ENCODE results near the gene BLOC1S4.

Gene BLOC1S4

DNA sequence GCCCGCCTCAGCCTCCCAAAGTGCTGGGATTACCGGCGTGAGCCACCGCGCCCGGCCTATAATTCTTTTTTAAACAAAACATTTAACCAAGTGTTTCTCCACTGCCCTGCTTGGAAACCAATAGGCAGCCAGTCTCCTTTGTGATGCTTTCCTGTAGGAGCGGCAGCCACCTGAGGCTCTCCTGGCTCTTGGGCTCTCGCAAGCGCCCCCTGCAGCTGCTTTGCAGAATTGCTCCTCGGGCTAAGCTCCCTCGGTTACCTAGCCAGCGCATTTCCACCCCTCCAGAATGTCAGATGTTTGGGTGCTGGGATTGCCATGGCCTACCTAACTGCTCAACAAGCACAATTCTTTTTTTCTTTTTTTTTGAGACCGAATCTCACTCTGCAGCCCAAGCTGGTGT lies 14.6 kb upstream of the BLOC1S4 start:
- Mint-ChIP-seq H3K27me3 (no peaks in the 10 kb centered on the region), H3K4me1 (peaks cover 75% of the 10 kb centered on the region), H3K27ac (no peak overlapping the region), H3K36me3 (peaks cover 22% of the 10 kb centered on the region), H3K4me3 (no peak overlapping the region), H3K9me3 (peaks cover 5% of the 10 kb centered on the region)

- Mint-ChIP-seq H3K27me3 (no peaks in the 10 kb centered on the region), H3K9me3 (peaks cover 5% of the 10 kb centered on the region), H3K27ac (peak overlapping the region; percentile 62), H3K4me3 (no peak overlapping the region), H3K36me3 (peaks cover 31% of the 10 kb centered on the region), H3K4me1 (peaks cover 77% of the 10 kb centered on the region)
Observed at GRCh38 chr4:6702761-6703160, 13.2 kb upstream of the BLOC1S4 start.

DNA sequence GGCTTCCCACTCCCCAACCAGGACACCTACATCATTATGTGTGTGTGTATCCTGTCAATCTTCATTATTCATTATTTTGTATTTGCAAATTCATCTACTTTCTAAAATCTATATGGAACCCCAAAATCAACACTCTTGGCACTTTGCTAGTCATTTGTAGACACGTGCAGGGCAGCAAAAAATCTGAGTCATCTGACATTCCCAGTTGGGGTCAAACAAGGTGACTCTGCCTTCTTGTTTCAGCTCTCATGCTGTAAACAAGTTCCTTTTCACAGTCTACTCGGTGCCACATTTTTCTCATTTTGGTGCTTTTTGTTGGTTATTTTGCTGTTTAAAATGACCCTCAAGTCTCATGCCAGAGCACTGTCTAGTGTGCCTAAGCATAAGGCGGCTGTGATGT lies 12.2 kb upstream of the BLOC1S4 start:
- Mint-ChIP-seq H3K27me3 (no peaks in the 10 kb centered on the region), H3K9me3 (peaks cover 5% of the 10 kb centered on the region), H3K4me3 (peak overlapping the region; percentile 60), H3K36me3 (peaks cover 37% of the 10 kb centered on the region), H3K27ac (peak overlapping the region; percentile 84), H3K4me1 (peaks cover 80% of the 10 kb centered on the region)

DNA sequence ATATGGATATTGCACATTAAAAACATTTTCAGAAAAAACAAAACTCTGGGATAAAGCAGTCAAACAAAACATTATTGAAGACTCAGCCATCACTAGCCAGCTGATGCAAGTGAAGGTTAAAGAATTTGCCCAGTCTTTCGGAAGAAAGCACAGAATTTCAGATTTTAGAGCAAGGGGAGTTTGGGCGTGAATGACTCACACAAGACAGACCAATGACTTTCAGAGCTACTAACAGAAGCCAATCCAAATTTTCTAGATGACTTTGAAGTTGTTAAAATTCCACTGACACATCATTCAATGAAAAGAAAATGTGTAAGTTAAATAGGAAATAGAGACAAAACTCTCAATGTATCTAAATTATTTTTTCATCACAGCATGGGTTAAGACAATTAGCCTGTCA lies 10.3 kb upstream of the BLOC1S4 start:
- peak overlapping the region; percentile 89 for H3K27ac Mint-ChIP-seq
- H3K27me3 Mint-ChIP-seq: no peaks in the 10 kb centered on the region
- peaks cover 74% of the 10 kb centered on the region for H3K4me1 Mint-ChIP-seq
- peaks cover 41% of the 10 kb centered on the region for H3K36me3 Mint-ChIP-seq
- peak overlapping the region; percentile 99 for H3K4me3 Mint-ChIP-seq
- H3K9me3 Mint-ChIP-seq: peaks cover 5% of the 10 kb centered on the region

DNA sequence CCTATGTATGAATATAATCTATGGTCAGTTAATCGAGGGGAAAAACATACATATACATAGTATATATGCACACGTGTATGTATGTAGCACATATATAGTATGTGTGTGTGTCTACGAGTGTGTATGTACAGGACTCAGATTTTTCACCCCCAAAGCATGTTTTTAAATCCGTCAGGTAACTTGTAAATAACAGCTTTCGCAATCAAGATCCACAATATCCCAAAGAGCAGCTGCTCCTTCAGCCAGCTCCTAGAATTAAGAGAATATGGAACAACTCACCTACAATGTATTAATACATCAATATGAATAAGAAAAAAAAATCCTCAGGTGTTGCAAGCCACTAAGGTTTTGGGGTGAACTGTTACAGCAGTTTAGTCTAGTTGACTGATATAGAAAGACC lies 9.8 kb upstream of the BLOC1S4 start:
- Mint-ChIP-seq H3K36me3 (peaks cover 41% of the 10 kb centered on the region), H3K4me3 (peak overlapping the region; percentile 99), H3K27me3 (no peaks in the 10 kb centered on the region), H3K4me1 (peaks cover 77% of the 10 kb centered on the region), H3K27ac (peak overlapping the region; percentile 89), H3K9me3 (peaks cover 5% of the 10 kb centered on the region)

GRCh38 chr4:6709230-6710114 lies 6.5 kb upstream of the BLOC1S4 start, which contains the start of gene MRFAP1L1:
Gene MRFAP1L1, minus strand, starts transcription at chr4:6709865. Its CDS starts 236 bp downstream, at chr4:6709629.
- peak within 1 kb of the TSS; percentile 99 for H3K4me3 Mint-ChIP-seq
- H3K9me3 Mint-ChIP-seq: no peaks in the 10 kb centered on the region
- peak within 1 kb of the TSS; percentile 98 for H3K27ac Mint-ChIP-seq
- peaks cover 32% of the 10 kb centered on the region for H3K36me3 Mint-ChIP-seq
- H3K27me3 Mint-ChIP-seq: no peaks in the 10 kb centered on the region
- peaks cover 65% of the 10 kb centered on the region for H3K4me1 Mint-ChIP-seq

DNA sequence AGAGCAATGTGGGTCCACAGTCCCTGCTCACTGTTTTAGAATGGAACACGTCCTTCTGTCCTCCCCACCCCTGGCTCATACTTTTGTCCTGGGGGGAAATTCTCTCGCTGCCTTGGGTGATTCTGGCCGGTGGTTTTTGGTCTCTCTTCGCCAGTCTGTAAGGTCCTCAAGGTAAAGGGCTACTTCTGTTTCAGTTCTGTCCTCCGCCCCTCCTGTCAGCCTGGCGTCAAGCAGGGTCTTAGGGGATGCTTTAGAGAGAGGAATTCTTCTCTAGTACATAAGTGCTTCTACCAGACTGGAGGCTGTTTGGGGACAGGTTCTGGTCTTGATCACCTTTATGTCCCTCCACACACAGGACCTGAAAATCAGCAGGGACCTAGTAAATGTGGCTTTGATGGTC lies 5.7 kb upstream of the BLOC1S4 start:
- Mint-ChIP-seq H3K9me3 (no peaks in the 10 kb centered on the region), H3K4me1 (peaks cover 57% of the 10 kb centered on the region), H3K4me3 (peak overlapping the region; percentile 99), H3K36me3 (peaks cover 25% of the 10 kb centered on the region), H3K27me3 (no peaks in the 10 kb centered on the region), H3K27ac (peak overlapping the region; percentile 98)

- Mint-ChIP-seq H3K4me3 (no peak overlapping the region), H3K27ac (peak overlapping the region; percentile 55)
Observed at GRCh38 chr4:6710996-6711395, 5.0 kb upstream of the BLOC1S4 start.

GRCh38 chr4:6714954-6715353 lies 1.0 kb upstream of the BLOC1S4 start:
- Mint-ChIP-seq H3K4me3 (peak overlapping the region; percentile 2), H3K36me3 (no peaks in the 10 kb centered on the region), H3K9me3 (no peaks in the 10 kb centered on the region), H3K27ac (peak overlapping the region; percentile 80), H3K4me1 (peaks cover 38% of the 10 kb centered on the region), H3K27me3 (no peaks in the 10 kb centered on the region)

More at GRCh38 chr4:6710996-6711395, 5.0 kb upstream of the BLOC1S4 start:
- H3K9me3 Mint-ChIP-seq: no peaks in the 10 kb centered on the region
- H3K36me3 Mint-ChIP-seq: peaks cover 19% of the 10 kb centered on the region
- H3K4me1 Mint-ChIP-seq: peaks cover 57% of the 10 kb centered on the region
- H3K27me3 Mint-ChIP-seq: no peaks in the 10 kb centered on the region

DNA sequence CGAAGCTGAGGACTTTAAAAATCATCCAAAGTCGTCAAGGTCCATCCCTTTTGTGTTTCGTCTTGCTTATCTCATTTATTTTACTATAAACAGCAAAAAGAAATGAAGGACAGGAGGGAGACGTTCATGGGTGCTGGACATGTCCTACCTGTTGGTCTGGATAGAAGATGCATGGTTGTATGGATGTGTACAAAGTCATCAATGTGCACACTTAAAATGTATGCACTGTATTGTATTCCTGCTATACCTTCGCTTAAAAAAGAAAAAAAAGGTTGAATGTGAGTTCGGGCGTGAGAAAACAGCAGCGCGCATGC lies 313 bp upstream of the BLOC1S4 start:
- H3K27ac Mint-ChIP-seq: peak overlapping the region; percentile 97
- H3K36me3 Mint-ChIP-seq: no peaks in the 10 kb centered on the region
- peaks cover 38% of the 10 kb centered on the region for H3K4me1 Mint-ChIP-seq
- no peaks in the 10 kb centered on the region for H3K9me3 Mint-ChIP-seq
- H3K4me3 Mint-ChIP-seq: peak overlapping the region; percentile 99
- H3K27me3 Mint-ChIP-seq: no peaks in the 10 kb centered on the region

DNA sequence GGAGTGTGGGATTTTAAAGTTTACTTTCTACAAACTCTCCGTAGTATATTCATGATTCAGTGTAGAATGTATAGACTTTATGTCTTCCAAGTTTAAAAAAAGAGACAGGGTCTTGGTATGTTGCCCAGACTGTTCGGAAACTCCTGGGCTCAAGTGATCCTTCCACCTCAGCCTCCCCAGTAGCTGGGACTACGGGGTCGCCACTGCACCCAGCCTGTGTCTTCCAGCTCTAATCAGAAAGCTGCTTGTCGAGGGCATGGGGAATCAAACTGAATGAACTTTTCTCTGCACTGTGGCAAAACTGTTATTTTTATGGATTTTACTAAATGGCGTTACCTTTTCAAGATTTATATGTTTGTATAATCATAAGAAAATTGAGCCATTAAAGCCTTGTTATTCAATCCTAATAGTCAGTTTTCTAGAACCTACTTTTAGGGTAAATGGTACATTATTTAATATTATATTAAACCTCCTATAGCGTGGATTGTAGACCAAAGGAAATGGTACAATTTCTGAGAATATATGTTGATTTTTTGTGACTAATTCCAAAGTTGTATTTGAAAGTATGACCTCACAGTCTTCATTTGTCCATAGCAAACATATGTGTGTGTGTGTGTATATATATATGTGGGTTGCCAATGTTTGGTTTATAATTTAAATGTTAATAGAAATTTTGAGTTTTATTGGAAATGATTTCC lies 1.1 kb downstream of the BLOC1S4 start:
- Mint-ChIP-seq H3K36me3 (no peaks in the 10 kb centered on the region), H3K27ac (peak overlapping the region; percentile 90), H3K27me3 (no peaks in the 10 kb centered on the region), H3K4me3 (peak overlapping the region; percentile 99), H3K9me3 (no peaks in the 10 kb centered on the region), H3K4me1 (peaks cover 29% of the 10 kb centered on the region)

- H3K4me1 Mint-ChIP-seq: peaks cover 29% of the 10 kb centered on the region
- H3K4me3 Mint-ChIP-seq: peak overlapping the region; percentile 48
- H3K9me3 Mint-ChIP-seq: no peaks in the 10 kb centered on the region
- H3K27me3 Mint-ChIP-seq: no peaks in the 10 kb centered on the region
- H3K36me3 Mint-ChIP-seq: no peaks in the 10 kb centered on the region
- peak overlapping the region; percentile 44 for H3K27ac Mint-ChIP-seq
Observed at GRCh38 chr4:6718932-6719610, 3.1 kb downstream of the BLOC1S4 start.

GRCh38 chr4:6719611-6720179 lies 3.7 kb downstream of the BLOC1S4 start:
- no peaks in the 10 kb centered on the region for H3K27me3 Mint-ChIP-seq
- no peak overlapping the region for H3K27ac Mint-ChIP-seq
- no peaks in the 10 kb centered on the region for H3K9me3 Mint-ChIP-seq
- no peaks in the 10 kb centered on the region for H3K36me3 Mint-ChIP-seq
- H3K4me1 Mint-ChIP-seq: peaks cover 29% of the 10 kb centered on the region
- no peak overlapping the region for H3K4me3 Mint-ChIP-seq

GRCh38 chr4:6720202-6720699 lies 4.3 kb downstream of the BLOC1S4 start:
- H3K36me3 Mint-ChIP-seq: no peaks in the 10 kb centered on the region
- no peak overlapping the region for H3K27ac Mint-ChIP-seq
- no peaks in the 10 kb centered on the region for H3K27me3 Mint-ChIP-seq
- H3K9me3 Mint-ChIP-seq: no peaks in the 10 kb centered on the region
- peak overlapping the region; percentile 30 for H3K4me3 Mint-ChIP-seq
- H3K4me1 Mint-ChIP-seq: peaks cover 29% of the 10 kb centered on the region

GRCh38 chr4:6721121-6721520 lies 5.1 kb downstream of the BLOC1S4 start:
- Mint-ChIP-seq H3K27me3 (no peaks in the 10 kb centered on the region), H3K36me3 (no peaks in the 10 kb centered on the region), H3K27ac (no peak overlapping the region), H3K4me3 (no peak overlapping the region), H3K4me1 (peaks cover 21% of the 10 kb centered on the region), H3K9me3 (no peaks in the 10 kb centered on the region)
